Adipose tissue (tissue), 3 donors: ENCODE results near the gene NLE1. TPM values are rescaled to one million over a fixed set of nuclear protein-coding genes. Genes with fewer than 3 reads are reported as not detected.
"Not testable (repeated sequence)": the region's sequence is repeated elsewhere in the genome, so short reads cannot be mapped to it uniquely, and the experiment has no call there.

Experiments used
- H3K27ac ChIP-seq: one replicate; pipeline ENCODE4 v1.5.1; 2013; ENCODE audit warnings: low read depth, low read length
- WGBS, 3 donors: extraction: QIAGEN DNeasy Blood & Tissue Kit; methylation state at CpG; one replicate each; pipeline ENCODE4 v1.1.7; 2013; 5-methylcytosine and 5-hydroxymethylcytosine counted together
- polyA plus RNA-seq, 3 donors: library from polyadenylated mRNA; stranded (reverse); fragments of 200-250 nt; gene quantifications; one replicate each; pipeline ENCODE4 v1.2.3, GENCODE V29; 2013
- donor health status: healthy with polysubstance abuse.
- donor health status: Bipolar disorder and iron deficiency.
- donor health status: healthy.

The NLE1 gene
- polyA plus RNA-seq, 3 donors, result 7.5 to 24.5 (median 15.3) TPM

DNA sequence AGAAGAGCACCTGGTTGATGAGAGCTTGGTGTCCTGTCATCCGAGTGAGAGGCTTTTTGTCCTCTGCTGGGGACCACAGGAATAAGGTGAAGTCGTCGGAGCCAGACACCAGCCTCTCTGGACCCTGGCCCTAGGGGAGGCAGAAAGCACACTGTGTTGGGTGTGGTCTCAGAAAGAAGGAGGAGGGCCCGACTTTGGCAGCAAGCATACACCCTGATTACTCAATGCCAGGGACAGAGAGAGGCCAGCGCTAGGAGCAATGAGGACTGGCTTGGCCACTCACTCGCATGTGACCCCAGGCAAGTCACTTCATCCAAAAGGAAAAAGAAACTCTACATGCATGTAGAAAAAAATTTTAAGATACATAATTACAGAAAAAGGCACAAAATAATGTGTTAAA lies 6.8 kb downstream of the NLE1 start:
- WGBS, 3 donors, result 75 to 82% (median 79%) methylated on average over 6 of the region's 6 CpGs

DNA sequence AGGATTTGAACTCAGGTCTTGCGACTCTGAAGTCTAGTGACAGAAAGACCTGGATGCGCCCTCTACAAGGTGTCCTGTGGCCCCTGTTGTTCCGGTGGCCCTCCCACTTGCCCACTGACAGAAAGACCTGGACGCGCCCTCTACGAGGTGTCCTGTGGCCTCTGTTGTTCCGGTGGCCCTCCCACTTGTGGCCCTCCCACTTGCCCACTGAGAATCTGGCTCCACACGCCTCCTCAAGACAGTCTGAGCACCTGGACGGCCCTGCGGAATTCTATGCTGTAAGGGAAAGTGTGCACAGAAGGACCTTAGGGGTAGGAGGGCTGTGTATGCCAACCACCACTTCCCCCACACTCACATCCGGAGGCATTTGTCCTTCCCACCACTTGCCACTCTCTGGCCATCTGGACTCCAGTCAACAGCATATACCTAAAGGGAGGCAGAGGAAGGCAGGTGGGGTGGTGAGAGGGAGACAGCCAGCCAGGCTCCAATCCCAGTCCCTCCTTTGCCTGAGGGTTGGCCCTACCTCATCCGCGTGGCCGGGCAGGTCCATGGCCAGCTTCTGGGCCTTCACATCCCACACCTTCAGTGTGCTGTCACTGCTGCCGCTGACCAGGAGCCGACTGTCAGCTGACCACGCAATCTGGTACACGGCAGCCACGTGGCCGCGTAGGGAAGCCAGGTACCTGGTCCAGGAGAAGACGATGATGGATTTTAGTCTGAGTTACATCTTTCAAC lies 9.1 kb downstream of the NLE1 start:
- 93 to 95% (median 93%) methylated on average over 22 of the region's 22 CpGs for WGBS, 3 donors

More for the DNA sequence above, 6.8 kb downstream of the NLE1 start:
- H3K27ac ChIP-seq, result no peak overlapping the region

DNA sequence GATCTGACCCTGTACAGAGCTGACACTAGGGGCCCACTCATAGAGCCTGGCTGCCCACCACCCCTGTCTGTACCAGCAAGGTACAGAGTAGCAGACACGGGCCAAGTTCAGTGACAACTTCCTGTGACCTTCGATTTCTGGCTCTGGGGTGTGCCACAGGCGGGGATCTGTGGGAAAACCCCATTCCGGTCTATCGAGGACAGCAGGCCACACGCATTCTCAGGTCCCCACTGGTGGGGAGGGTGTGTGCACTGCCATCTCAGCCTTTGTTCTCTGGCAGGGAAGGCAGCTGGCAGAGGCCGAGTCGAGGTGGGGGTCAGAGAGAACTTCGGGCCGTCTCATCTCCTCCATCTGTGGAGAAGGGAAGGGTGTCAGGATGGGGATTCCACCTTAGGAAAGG lies 10.0 kb downstream of the NLE1 start:
- 77 to 84% (median 83%) methylated on average over 10 of the region's 10 CpGs for WGBS, 3 donors
- H3K27ac ChIP-seq, result no peak overlapping the region

More for the DNA sequence above, 9.1 kb downstream of the NLE1 start:
- no peak overlapping the region for H3K27ac ChIP-seq

DNA sequence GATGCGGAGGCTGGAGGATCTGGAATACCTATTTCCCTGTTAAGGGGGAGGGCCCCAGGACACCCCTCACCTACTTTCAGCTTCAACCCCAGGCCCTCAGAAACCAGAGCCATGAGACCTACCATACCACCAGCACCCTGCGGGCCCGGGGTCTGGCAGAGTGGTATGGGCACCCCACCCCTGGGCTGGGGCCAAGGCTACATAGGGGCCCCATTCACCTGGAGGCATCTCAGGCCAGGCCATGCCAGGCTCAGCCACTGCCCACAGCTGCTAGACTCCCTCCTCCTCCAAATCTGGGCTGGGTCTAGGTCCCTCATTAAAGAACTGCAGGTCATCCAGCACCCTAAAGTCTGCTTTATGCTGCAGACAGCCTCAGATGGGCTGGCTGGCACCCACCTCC lies 11.7 kb downstream of the NLE1 start:
- WGBS, 3 donors, result 88 to 98% (median 97%) methylated on average over 3 of the region's 3 CpGs
- H3K27ac ChIP-seq, result no peak overlapping the region

DNA sequence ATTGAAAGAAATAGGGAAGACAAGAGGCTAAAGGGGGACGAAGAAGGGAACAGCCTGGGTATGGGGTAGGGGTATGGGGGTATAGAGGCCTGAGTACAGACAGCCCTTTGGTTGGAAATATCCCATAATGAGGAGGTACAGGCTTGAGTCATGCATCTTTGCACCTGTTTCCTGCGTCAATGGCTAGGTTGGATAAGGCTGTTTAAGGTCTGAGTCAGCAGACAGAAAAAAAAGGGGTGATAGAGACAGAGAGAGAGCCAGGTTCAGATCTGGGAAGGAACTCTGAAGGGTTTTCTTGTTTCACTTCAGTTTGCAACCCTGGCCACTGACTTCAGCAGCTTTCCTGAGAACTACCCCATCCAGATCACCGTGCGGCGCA lies 12.1 kb downstream of the NLE1 start:
- no peak overlapping the region for H3K27ac ChIP-seq
- 87 to 91% (median 91%) methylated on average over 5 of the region's 5 CpGs for WGBS, 3 donors

DNA sequence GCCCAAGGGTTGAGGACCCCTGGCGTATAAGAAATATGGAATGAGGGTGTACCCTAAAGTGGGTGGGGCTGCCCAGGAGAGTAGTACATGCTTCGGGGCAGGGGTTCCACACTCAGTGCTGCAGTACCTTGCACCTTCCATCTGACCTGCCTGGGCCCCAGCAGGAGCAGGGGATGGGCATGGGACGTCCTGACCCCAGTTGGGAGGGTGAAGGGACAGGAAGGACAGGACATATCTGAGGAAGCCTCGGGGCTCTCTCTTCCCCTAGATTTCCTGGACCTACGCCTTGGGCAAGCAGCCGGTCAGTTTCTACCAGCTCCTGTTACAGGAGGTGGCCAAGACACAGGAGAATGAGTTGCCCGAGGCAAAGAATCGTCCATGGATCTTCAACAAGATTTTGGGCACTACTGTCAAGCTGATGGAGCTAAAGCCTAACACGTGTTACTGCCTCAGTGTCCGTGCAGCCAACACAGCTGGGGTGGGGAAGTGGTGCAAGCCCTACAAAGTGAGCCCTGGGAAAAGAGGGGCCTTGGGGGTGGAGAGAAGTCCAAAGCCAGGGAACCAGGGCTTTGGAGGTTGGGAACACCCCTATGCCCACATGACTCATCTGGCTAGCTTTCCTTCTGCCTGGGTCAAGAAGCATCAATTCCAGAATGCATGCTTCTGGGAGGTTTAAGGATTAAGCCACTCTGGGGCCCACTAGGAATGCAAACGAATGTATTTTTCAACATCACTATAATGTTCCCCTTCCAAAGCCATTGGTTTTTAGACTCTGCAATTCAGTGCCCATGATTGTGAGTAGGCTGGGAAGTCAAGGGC lies 12.7 kb downstream of the NLE1 start:
- no peak overlapping the region for H3K27ac ChIP-seq
- WGBS, 3 donors, result 68 to 79% (median 74%) methylated on average over 11 of the region's 11 CpGs

DNA sequence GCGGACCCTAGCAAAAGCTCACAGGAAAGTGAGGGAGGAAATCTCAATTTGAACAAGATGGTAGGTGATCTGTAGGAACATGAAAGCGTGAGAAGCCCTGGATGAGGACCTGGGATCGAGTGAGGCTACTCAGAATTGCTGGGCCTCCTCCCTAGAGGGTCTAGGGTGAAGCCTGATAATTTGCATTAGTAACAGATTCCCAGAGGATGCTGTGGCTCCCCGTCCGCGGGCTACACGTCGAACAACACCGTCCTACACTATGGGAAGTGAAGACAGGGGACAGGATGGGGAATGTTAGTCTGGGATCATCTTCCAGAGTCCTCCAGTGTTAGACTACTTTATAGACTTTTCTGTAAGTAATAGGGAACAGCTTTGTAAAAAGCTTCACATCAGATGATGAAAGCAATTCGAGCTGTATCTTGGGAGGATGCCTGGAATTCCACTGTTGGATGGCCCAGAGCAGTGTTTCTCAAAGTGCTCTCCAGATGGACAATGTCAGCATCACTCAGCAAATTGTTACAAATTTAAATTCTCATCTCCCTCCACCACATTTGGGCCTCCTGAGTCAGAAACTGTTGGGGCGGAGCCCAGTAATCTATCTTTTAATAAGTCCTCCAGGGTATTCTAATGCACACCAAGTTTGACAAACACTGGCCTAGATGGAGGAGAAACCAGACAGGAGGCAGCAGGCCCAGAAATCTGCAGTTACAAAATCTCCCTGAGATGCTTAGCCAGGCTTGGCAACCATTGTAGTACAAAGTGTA lies 14.2 kb downstream of the NLE1 start:
- WGBS, 3 donors, result 69 to 85% (median 69%) methylated on average over 11 of the region's 11 CpGs
- H3K27ac ChIP-seq, result no peak overlapping the region

DNA sequence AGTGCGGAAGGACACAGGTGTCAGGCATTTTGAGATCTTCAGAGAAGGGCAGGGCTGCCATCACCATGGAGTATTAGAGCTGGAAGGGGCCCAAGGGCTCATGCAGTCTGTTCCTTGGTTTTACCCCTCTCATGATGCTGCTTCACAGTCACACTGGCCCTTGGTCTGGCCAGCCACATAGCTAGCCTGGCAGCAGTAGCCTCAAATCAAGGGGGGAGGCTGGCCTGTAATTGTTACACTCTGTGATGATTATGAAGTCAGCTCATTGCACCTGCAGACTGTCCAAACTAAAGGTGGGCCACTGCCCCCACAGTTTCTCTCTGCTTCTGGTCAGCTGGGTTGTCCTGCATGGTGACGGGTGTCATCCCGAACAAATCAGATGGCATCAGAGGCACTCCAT lies 20.8 kb downstream of the NLE1 start, which contains the start of gene FNDC8:
FNDC8 (plus strand) TSS at position 301 of the 400 bp plus-strand sequence; CDS start at position 380, 79 bp downstream.
- 88 to 96% (median 89%) methylated on average over 3 of the region's 3 CpGs for WGBS, 3 donors
- H3K27ac ChIP-seq, result no peak within 1 kb of the TSS

DNA sequence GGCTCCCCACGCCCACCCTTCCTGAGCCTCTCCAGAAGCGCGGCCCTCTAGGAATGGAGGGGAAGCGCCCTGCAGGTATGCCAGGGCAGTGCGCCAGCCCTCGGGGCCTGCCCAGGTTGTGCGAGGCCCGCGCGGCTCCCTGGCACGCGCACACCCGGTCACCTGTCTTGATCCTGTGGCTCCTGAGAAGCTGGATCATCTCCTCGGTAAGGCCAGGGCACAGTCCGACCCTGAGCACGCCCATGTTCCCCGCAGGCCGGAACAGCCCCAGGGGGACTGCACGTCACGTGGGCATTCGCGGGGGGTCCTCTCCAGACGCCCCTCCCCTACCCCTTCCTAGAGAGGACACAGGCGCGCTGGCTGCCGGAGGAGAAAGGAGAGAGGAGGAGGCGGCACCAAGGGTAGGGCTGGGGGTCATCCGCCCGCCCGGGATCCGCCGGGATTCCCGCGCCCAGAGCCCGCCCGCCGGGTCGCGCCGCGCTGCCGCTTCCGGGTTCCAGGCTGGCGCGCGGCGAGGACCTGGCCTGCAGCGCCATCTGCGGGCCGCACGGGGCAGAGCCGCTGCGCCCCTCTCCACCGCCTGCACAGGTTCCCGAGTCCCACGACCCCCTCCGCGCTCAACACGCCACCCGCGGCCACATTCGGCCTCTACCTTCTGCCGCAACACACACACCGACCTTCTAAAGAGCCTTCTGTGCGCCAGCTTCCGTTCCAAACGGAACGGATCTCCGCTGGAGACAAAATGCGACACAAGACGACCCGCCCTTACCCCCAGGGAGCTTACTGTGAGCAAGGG lies 22.5 kb downstream of the NLE1 start, which contains the start of gene RAD51D:
RAD51D (minus strand) TSS at position 491 of the 796 bp plus-strand sequence; CDS start at position 244, 247 bp downstream.
- WGBS, 3 donors, result 0 to 1% (median 1%) methylated on average over 56 to 71 of the region's 72 CpGs
- H3K27ac ChIP-seq, result no peak within 1 kb of the TSS

DNA sequence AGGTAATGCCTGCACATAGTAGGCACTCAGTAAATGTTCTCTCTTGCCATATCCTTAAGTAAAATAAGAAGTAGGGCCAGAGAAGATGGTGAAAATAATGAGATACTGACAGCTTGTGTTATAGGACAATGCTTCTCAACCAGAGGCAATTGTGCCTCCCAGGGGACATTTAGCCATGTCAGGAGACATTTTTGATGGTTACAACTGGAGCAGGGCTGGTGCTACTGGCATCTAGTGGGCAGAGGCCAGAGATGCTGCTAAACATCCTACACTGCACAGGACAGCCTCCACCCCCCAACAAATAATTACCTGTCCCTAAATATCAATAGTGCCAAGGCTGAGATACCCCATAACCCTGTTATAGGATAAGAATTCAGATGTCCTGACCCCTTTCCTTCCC lies 24.1 kb downstream of the NLE1 start:
- H3K27ac ChIP-seq, result no peak overlapping the region

DNA sequence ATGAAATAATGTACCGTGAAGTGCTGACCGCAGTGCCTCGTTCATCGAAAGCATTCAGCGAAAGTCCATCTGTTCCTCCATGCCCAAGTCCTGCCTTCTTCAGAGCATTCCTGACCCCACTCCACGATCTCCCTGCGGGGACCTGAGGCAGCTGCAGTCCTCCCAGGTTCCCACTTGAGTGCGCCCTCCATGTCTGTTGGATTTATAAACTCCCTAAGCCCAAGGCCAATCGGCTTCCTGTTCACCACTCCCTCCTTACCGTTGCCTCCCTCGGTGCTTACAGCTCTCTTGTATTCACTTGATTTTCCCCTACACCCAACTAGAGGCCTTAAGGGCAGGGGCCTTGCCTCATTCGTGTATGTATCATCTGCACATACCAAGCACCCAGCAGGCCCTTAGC lies 25.3 kb downstream of the NLE1 start:
- H3K27ac ChIP-seq, result no peak overlapping the region
- WGBS, 3 donors, result 86% methylated on average over 12 of the region's 12 CpGs

DNA sequence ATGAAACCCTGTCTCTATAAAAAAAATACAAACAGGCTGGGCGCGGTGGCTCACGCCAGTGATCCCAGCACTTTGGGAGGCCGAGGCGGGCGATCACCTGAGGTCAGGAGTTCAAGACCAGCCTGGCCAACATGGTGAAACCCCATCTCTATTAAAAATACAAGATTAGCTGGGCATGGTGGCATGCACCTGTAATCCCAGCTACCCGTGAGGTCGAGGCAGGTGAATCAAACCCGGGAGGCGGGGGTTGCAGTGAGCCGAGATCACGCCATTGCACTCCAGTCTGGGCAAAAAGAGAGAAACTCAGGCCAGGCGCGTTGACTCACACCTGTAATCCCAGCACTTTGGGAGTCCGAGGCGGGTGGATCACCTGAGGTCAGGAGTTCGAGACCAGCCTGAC lies 31.3 kb downstream of the NLE1 start:
- WGBS, 3 donors, result 97 to 99% (median 99%) methylated on average over 17 of the region's 17 CpGs

DNA sequence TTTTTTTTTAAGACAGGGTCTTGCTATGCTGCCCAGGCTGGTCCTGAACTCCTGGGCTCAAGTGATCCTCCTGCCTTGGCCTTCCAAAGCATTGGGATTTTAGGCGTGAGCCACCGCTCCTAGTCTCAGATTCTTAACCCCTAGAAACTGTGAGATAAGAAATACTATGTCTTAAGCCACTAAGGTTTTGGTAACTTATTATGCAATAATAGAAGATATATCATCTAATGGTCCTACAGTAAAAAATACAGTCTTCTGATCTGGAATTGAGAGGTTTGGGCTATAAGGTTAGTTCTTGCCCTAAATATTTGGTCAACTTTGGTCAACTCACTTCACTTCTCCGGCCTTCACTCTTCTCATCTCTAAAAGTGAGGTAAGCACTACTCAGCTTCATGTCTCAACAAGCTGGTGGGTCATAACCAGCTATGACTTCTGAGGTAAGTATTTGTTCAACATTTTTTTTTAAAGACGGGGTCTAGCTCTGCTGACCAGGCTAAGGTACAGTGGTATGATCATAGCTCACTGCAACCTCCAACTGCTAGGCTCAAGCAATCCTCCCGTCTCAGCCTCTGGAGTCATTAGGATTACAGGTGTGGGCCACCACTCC lies 37.2 kb downstream of the NLE1 start:
- no peak overlapping the region for H3K27ac ChIP-seq
- WGBS, 3 donors, result 96 to 97% (median 96%) methylated on average over 5 of the region's 5 CpGs

More for the DNA sequence above, 31.3 kb downstream of the NLE1 start:
- not testable (repeated sequence) for H3K27ac ChIP-seq

DNA sequence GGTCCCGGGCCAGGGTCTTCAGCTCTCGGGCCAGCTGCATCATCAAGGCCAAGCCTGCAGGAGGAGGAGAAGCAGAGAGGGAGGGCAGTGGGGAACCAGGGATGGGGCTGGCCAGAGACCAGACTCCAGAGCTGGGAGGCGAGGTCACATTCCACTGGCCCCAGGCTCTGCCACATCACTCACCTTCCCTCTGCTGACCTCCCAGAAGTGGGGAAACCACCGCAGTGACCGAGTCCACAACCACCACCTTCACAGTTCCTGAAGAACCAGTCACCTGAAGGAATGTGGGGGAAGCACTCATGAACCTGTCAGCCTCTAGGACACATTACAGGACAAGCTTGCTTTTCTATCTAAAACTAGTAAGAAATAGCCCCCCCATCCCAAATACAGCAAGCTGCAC lies 38.8 kb downstream of the NLE1 start:
- H3K27ac ChIP-seq, result no peak overlapping the region
- 91 to 97% (median 95%) methylated on average over 5 of the region's 5 CpGs for WGBS, 3 donors

DNA sequence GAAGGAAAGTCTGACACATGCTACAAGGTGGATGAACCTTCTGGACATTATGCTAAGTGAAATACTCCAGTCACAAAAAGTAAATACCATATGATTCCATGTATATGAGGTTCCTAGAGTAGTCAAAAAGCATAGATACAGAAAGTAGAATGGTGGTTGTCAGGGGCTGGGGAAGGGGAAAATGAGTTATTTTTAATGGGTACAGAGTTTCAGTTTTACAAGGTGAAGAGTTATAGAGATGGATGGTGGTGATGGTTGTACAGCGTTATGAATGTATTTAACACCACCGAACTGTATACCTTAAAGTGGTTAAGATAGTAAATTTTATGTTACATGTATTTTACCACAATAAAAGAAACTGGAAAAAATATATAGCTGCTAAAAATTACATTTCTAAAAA lies 40.4 kb downstream of the NLE1 start:
- WGBS, 3 donors, result 88 to 93% (median 91%) methylated on average over 2 of the region's 2 CpGs
- no peak overlapping the region for H3K27ac ChIP-seq

DNA sequence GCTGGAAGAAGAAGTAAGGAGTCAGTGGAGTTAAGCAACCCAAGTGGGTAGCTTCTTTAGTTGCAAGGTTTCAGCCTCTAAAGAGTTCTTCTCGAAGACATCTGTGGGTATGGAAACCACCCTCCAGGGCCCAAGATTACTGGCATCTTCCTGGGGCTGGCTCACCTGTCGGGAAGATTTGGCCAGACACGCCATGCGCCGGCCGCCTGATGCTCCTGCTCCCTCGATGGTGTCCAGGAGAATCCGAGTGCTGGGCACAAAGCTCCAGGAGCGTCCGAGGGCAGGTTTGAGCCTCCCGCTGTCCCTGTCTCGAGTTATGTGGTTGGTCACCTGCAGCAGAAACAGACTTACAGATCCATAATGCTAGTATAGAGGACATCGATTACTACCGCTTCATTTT lies 41.1 kb downstream of the NLE1 start:
- 87 to 94% (median 92%) methylated on average over 14 of the region's 14 CpGs for WGBS, 3 donors
- H3K27ac ChIP-seq, result no peak overlapping the region

DNA sequence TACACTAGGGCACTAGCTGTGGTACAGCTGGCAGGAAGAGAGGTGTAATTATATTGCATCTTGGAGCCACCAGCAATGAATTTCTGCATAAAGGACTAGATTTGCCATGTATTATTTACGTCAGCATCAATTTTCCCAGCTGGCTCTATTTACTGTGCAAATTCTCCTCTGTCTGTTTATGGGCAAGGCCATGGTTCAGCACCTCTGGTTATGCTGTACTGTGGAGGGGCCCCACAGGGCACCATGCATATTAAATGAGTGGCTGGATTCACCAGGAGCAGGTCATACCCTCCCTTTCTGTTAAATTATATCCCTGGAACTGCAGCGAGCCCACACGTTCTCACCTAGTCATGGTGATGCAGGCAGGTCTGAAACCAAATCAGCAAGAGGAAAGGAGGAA lies 42.2 kb downstream of the NLE1 start:
- WGBS, 3 donors, result 62 to 90% (median 77%) methylated on average over 3 of the region's 3 CpGs

DNA sequence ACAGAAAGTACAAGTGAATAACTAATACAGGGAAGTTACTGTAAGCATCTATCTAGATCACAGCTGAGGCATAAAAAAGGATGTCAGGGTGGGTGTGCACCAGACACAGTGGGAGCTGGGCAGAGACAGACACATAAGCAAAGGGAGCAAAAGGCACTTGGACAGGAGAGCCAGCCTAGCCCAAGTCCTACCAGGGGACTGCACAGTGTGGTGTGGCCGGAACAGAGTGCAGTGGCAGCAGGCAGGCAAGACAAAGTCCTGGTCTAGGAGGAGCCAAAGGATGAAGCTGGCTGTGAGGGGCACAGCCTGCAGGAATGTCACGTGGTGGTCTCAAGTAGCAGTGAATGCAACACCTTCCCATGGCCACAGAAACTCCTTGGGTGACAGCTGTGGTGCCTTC lies 44.3 kb downstream of the NLE1 start:
- WGBS, 3 donors, result 84 to 97% (median 91%) methylated on average over 2 of the region's 2 CpGs
- H3K27ac ChIP-seq, result no peak overlapping the region

More for the DNA sequence above, 42.2 kb downstream of the NLE1 start:
- no peak overlapping the region for H3K27ac ChIP-seq
